HuH-7 (cell line): ENCODE measurements around the gene WDFY3.

Experiments
- DNase-seq: peaks from one replicate; pipeline ENCODE4 v3.0.0; 2011; ENCODE audit warnings: low spot score

WDFY3 gene

GRCh38 chr4:84952776-84953175 lies 13.7 kb downstream of the WDFY3 start:
- no peak for DNase-seq

DNA sequence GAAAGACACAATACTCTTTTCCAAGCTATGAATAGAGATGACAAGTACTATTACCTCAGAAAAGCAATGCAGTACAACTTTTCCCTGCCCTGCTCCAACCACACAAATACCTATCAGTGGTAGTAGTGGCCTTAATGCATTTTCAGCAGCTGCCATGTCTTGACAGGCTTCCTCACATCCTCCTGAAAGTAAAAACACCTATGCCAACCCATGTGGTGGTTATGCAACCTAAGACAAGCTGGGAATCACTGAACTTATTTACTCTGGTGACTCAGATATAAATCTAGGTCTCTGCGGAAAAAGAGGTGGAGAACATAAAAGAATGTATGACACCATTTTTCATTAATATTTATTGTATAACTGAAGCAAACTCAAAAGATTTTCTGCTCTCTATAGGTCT lies 14.5 kb downstream of the WDFY3 start:
- no peak for DNase-seq

DNA sequence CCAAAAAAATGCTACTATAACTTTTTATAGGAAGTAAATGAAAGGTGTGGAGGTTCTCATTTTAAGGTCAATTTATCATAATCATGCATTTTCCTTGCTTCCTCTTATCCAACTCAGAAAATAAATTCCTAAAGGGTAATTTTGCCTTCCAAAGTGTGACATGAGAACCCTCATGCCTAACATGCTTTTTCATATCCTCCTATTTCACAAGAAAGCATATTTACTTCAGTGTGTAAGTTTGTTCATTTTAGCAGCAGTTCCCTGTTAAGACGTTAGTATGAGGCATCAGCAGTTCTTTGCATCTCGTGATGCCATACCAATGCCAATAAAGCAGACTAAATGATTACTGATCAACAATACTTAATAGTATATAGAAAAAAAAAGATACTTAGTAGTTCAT lies 18.4 kb downstream of the WDFY3 start:
- no peak for DNase-seq

GRCh38 chr4:84944947-84945346 lies 21.5 kb downstream of the WDFY3 start:
- DNase-seq: no peak

- no peak for DNase-seq
These were observed 25.5 kb downstream of the WDFY3 start for GRCh38 chr4:84940960-84941359.

DNA sequence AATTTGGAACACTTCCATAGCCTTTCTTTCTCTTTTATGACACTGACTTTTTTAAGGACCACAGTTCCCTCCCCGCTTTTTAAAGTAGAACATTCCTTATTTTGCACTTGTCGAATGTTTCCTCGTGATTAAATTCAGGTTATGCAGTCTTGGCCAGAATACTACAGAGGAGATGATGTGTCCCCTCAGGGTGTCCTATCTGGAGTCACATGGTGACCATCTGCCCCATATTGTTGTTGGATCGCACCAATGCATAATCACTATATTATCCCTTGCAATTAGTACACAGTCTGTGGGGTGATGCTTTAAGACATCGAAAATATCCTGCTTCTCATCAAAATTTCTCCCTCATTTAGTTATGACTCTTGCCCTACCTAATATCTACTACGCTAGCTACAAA lies 27.4 kb downstream of the WDFY3 start:
- no peak for DNase-seq

DNA sequence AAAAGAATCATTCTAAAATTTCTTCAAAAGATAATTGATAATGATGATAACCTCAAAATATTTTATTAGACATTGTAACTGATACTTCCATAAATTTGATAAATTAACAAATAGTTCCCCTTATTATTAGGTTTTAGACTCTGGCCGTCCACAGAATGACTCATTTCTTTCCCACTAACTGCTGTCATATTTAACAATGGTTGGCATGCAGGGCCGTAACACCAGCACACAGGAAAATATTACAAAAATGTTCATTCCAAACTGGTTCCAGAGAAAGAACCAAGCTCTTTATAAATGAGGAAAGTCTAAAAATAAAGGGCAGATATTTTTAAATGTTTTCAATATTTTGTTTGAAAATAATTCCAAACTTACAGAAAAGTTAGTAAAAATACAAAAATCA lies 28.2 kb downstream of the WDFY3 start:
- DNase-seq: no peak

DNA sequence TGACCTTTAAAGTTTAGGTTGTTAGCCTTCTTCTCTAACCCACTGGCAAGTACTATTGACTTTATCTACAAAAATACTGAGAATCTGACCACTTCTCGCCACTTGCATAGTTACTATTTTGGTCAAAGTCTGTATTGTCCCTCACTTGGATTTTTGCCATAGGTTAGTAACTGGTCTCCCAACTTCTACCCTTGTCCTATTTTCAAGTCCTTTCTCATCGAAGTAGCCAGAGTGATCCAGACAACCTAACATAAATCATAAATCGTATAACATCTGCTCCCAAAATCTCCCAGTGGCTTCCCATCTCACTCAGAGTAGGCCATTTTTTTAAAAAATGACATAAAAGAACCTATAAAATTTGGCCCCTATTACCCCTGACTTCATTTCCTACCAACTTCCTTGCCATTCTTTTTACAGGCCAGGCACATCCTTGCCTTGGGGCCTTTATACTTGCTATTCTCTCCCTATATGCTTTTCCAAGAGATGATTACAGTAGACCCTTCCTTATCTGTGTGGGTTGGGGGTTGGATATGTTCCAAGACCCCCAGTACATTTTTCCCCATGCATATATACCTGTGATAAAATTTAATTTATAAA lies 29.0 kb downstream of the WDFY3 start:
- no peak for DNase-seq

- no peak for DNase-seq
These were observed 30.4 kb downstream of the WDFY3 start for GRCh38 chr4:84936123-84936522.

GRCh38 chr4:84932462-84932861 lies 34.0 kb downstream of the WDFY3 start:
- no peak for DNase-seq

GRCh38 chr4:84931961-84932360 lies 34.5 kb downstream of the WDFY3 start:
- no peak for DNase-seq

GRCh38 chr4:84931274-84931673 lies 35.2 kb downstream of the WDFY3 start:
- no peak for DNase-seq

DNA sequence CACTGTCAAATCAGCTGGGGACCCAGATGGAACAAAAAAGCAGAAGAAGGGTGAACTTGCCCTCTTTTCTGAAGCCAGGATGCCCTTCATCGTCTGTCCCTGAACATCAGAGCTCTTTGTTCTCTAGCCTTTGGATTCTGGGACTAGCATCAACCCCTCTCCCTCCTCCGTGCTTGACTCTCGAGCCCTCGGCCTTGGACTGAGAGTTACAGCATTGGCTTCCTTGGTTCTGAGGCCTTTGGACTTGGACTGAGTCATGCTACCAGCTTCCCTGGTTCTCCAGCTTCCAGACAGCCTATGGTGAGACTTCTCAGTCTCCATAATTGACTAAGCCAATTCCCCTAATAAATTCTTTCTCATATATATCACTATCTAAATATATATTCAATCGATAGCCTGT lies 38.4 kb downstream of the WDFY3 start:
- no peak for DNase-seq

DNA sequence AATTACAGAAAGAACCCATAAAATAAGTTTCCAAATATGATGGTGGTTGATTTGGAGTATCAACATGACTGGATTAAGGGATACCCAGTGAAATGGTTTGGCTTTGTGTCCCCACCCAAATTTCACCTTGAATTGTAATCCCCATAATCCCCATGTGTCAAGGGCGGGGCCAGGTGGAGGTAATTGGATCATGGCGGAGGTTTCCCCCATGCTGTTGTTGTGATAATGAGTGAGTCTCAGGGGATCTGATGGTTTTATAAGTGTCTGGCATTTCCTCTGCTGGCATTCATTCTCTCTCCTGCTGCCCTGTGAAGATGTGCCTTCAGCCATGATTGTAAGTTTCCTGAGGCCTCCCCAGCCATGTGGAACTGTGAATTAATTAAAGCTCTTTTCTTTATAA lies 39.1 kb downstream of the WDFY3 start:
- DNase-seq: no peak

DNA sequence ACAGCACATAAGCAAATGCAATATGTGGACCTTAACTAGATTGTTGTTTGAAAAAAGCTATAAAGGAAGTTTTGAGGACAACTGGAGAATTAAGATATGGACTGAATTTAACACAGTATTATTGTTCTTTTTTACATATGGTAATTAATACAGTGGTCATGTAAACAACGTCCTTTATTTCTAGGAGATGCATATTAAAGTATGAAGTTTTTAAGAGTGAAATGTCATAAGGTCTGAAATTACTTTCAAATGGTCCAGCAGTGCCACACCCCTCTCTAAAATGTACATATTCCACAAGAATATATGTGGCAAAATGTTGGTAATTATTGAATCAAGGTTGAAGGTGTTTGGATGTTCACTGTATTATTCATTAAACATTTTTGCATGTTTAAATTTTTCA lies 40.9 kb downstream of the WDFY3 start:
- DNase-seq: no peak

DNA sequence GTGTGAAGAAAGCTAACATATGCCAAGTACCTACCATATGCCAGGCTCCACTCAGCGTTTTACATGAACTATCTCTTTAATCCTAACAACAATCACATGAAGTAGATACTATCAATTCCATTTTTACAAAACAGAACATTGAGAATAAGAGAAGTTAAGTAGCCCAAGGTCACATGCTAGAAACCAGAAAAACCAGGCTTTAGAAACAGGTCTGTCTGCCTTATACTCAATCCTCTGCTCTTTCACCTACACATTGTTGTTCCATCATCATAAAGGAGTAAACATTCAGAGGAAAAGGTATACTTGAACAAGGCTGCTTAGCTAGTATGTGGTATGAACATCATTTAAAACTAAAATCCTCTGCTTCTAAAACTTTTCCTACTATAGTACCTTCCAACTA lies 42.1 kb downstream of the WDFY3 start:
- no peak for DNase-seq

- no peak for DNase-seq
These were observed 45.9 kb downstream of the WDFY3 start for GRCh38 chr4:84920617-84921016.

DNA sequence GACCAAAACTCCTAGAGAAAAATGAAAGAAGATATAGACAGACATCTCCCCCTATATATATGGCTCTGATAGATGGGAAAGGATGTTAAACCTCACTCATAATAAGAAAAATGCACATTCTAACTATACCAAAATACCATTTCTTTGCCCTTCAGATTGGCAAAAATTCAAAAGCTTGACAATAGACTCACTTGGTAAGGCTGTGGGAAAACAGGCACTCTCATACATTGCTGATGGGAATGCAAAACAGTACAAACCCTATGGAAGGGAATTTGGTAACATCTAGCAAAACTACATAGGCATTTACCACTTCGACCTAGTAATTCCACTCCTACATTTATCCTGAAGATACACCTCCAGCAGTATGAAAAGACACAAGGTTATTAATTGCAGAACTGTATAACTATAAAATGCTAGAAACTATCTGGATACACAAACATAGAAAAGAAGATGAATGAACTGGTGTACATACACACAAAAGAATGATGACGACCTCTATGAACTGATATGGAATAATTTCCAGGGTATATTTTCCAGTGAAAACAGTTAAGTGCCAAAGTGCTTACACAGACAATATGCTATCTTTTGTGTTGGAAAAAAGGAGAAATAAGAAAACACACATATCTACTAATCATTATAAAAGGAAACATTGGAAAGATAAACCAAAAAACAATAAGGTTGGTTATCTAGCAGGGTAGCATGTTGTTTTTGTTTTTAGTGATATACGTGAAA lies 48.5 kb downstream of the WDFY3 start:
- no peak for DNase-seq

DNA sequence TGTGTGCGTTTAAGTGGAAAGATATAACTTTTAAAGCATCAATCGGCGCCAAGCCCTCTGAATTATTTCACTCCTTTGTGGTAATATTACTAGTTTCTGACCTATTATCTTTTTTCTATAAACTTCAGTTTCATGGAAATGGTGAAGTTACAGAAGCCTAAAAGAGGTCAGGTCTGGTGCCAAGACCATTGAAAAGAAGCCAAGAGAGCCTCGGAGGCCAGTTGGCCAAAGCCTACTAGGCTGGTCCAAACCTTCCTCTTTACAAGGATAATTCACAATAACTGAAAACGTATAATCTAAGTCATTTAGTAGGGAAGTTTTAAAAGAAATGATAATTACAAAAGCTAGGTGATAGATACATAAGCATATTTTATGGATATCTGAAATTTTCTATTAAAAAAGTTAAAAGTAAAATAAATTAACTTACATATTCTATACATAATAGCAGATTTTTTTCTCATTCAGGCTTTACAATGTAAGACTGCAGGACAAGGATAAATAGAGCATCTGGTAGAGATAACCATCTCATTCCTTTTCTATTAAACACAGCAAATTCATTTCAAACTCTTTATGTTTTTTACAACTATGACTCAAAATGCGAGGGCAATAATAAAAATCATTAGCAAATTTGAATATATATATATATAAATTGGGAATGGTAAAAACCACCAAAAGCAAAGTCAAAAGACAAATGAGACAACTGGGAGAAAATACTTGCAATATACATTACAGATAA lies 49.2 kb downstream of the WDFY3 start:
- DNase-seq: no peak

DNA sequence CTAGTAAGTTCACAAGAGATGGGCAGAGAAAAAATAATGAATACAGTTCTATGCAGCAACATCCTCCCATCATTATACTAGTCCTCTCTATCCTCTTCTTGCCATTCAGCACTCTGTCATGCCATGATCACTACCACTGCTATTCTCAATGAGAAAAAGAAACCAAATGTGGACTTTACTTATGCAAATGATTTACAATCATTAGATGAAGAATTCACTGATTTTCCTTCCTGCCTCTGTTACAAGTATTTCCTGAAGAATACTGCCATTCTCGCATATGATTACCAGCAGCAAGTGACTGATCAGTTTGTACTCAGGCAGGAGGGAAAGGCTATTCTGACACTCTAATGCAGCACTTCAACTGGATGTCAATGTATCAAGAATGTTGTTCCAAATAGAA lies 50.3 kb downstream of the WDFY3 start:
- DNase-seq: no peak

DNA sequence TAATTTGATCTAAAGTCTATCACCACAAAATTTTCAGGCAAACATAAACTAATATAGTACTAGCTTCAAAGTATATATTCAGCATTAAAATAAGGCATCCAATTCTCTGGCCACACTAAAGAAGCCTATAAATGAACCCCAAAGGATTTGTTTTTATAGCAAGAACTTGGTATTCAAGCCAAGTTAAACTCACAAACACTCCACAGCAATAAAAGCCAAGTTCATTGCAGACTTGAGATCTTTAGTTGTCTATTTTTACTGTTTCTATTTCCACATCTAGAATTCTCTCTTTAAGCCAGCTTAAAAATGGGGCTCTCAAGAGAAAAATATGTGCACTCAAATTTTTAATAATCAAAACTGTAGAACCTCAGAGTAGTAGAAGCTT lies 51.1 kb downstream of the WDFY3 start:
- no peak for DNase-seq

GRCh38 chr4:84914686-84915395 lies 51.6 kb downstream of the WDFY3 start:
- no peak for DNase-seq

DNA sequence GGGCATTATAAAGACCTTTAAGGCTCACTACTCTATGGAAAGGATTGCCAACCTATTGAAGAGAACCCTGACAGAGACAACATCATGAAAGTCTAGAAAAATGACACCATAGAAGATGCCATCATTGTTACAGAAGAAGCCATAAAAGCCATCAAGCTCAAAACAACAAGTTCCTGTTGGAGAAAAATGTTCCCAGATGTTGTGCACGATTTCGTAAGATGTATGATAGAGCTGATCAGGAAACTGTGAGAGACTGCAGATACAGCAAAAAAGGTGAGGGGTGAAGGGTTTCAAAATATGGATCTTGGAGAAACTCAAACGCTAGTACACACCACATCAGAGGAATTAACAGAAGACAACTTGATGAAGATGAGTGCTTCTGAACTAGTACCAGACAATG lies 53.3 kb downstream of the WDFY3 start:
- no peak for DNase-seq
